Ascending aorta (tissue), 2 donors: Measurements from ENCODE around the gene LCOR. TPM values are rescaled to one million over a fixed set of nuclear protein-coding genes. Genes with fewer than 3 reads are reported as not detected.

Experiments
- DNase-seq, 2 donors: peaks; one replicate each; pipeline ENCODE4 v3.0.0-alpha.2; 2019; ENCODE audit warnings: low spot score in 2 of 2
- H3K27ac ChIP-seq, 2 donors: fragments of 200-600 bp; sonication (generic); one replicate each; pipeline ENCODE4 v1.5.1; 2016 to 2017; ENCODE audit warnings: mild to moderate bottlenecking in 1 of 2
- H3K27me3 ChIP-seq: fragments of 200-600 bp; sonication (generic); one replicate; pipeline ENCODE4 v1.5.1; 2017
- H3K36me3 ChIP-seq, 2 donors: fragments of 200-600 bp; sonication (generic); one replicate each; pipeline ENCODE4 v1.5.1; 2016
- H3K4me1 ChIP-seq, 2 donors: fragments of 200-600 bp; sonication (generic); one replicate each; pipeline ENCODE4 v1.5.1; 2016 to 2017; ENCODE audit warnings: mild to moderate bottlenecking in 1 of 2
- H3K4me3 ChIP-seq, 2 donors: fragments of 200-600 bp; sonication (generic); one replicate each; pipeline ENCODE4 v1.5.1; 2016 to 2017; ENCODE audit warnings: mild to moderate bottlenecking in 1 of 2
- H3K9me3 ChIP-seq, 2 donors: fragments of 200-600 bp; sonication (generic); one replicate each; pipeline ENCODE4 v1.5.1; 2016
- CTCF ChIP-seq, 3 experiments: fragments of 200-600 bp in 2 of 3; fragments of 450-650 bp in 1 of 3; sonication (generic) in 2 of 3; IDR thresholded peaks; one replicate each; pipeline ENCODE4 v1.5.1; 2016 to 2019; ENCODE audit warnings: antibody characterized with exemption in 3 of 3, mild to moderate bottlenecking in 1 of 3, moderate library complexity in 1 of 3
- intact Hi-C: fragments of 100-400 bp; cut with DNase I; formaldehyde crosslinking; loops from one replicate; pipeline ENCODE4 v1.15.1; 2023
- total RNA-seq: library from RNA; depleted of rRNA; stranded (reverse); fragments of >200 nt; gene quantifications from one replicate; pipeline ENCODE4 v1.1.0, GENCODE V29; 2016

The LCOR gene
- total RNA-seq, 1 donor from 2014 or later: 7.5 TPM

DNA sequence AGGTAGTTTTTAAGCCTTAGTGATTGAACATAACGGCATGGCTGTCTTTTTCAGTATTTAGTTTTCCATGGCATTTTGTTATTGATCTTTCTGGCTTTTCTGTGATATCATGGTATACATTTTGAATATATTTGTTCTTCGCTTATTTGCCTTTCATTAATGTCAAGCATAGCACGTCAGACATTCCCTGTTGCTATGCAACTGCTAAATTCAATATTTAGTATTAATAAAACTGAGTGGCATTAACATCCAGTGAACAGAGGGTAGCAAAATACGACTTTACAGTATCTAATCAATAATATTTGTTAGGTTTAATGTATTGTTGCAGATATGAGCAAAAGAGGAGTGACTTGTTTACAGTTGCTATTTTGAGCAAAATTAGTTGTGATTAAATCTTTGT lies 72.5 kb downstream of the LCOR start:
- peaks cover 0 to 3% of the 10 kb centered on the region in 2 donors for H3K4me1 ChIP-seq
- DNase-seq: no peak
- intact Hi-C loops: no loop called here
- no peak for TF ChIP-seq CTCF (IDR thresholded peaks at IDR 0.05)
- H3K27me3 ChIP-seq: no peaks in the 10 kb centered on the region
- no peaks in the 10 kb centered on the region for H3K36me3 ChIP-seq
- H3K27ac ChIP-seq: no peak overlapping the region
- H3K4me3 ChIP-seq: no peak overlapping the region
- no peaks in the 10 kb centered on the region for H3K9me3 ChIP-seq

GRCh38 chr10:96906864-96907263 lies 74.8 kb downstream of the LCOR start:
- H3K4me1 ChIP-seq: peaks cover 2 to 6% of the 10 kb centered on the region in 2 donors
- intact Hi-C loops: no loop called here
- no peaks in the 10 kb centered on the region for H3K9me3 ChIP-seq
- no peaks in the 10 kb centered on the region for H3K27me3 ChIP-seq
- no peak for DNase-seq
- TF ChIP-seq CTCF (IDR thresholded peaks at IDR 0.05): no peak
- H3K27ac ChIP-seq: no peak overlapping the region
- no peak overlapping the region for H3K4me3 ChIP-seq
- no peaks in the 10 kb centered on the region for H3K36me3 ChIP-seq

GRCh38 chr10:96910488-96911395 lies 78.6 kb downstream of the LCOR start:
- peaks cover 2 to 8% of the 10 kb centered on the region in 2 donors for H3K4me1 ChIP-seq
- H3K4me3 ChIP-seq: no peak overlapping the region
- H3K27me3 ChIP-seq: no peaks in the 10 kb centered on the region
- peak; percentile 25 to 57 (median 55) for TF ChIP-seq CTCF (IDR thresholded peaks at IDR 0.05)
- DNase-seq: no peak
- intact Hi-C loops: loop anchor here (5.0 kb wide), 1 partner anchor 127 kb away; no protein-coding TSS in a partner anchor
- H3K9me3 ChIP-seq: no peaks in the 10 kb centered on the region
- H3K36me3 ChIP-seq: peaks cover 0 to 3% of the 10 kb centered on the region in 2 donors
- peak overlapping the region in 1 of 2 donors; percentile 23 for H3K27ac ChIP-seq

DNA sequence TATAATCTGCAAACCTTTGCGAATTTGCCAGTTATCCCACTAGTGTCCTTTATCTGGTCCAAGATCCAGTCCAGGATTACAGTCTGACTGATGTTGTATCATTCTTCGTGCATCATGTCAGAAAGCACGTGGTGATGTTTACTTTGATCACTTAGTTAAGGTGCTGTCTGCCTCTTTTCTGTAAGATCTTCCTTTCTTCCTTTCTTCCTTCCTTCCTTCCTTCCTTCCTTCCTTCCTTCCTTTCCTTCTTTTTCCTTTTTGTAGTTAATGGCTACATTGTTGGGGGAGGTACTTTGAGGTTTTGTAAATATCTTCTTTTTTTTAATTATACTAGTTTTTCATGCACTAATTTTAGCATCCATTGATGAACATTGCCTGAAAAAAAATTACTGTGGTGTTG lies 80.3 kb downstream of the LCOR start:
- Histone ChIP-seq H3K36me3 (peaks cover 0 to 3% of the 10 kb centered on the region in 2 donors), H3K27ac (no peak overlapping the region), H3K4me3 (no peak overlapping the region), H3K4me1 (peaks cover 2 to 4% of the 10 kb centered on the region in 2 donors), H3K9me3 (no peaks in the 10 kb centered on the region), H3K27me3 (no peaks in the 10 kb centered on the region)
- TF ChIP-seq CTCF (IDR thresholded peaks at IDR 0.05): no peak
- intact Hi-C loops: loop anchor here (5.0 kb wide), 1 partner anchor 125 kb away; no protein-coding TSS in a partner anchor
- no peak for DNase-seq

- no peaks in the 10 kb centered on the region for H3K27me3 ChIP-seq
- intact Hi-C loops: loop anchor here (5.0 kb wide), 1 partner anchor 123 kb away; no protein-coding TSS in a partner anchor
- peaks cover 0 to 3% of the 10 kb centered on the region in 2 donors for H3K36me3 ChIP-seq
- peaks cover 2 to 4% of the 10 kb centered on the region in 2 donors for H3K4me1 ChIP-seq
- DNase-seq: no peak
- H3K27ac ChIP-seq: no peak overlapping the region
- no peak overlapping the region for H3K4me3 ChIP-seq
- H3K9me3 ChIP-seq: no peaks in the 10 kb centered on the region
- no peak for TF ChIP-seq CTCF (IDR thresholded peaks at IDR 0.05)
Observed at GRCh38 chr10:96913906-96914305, 81.8 kb downstream of the LCOR start.
